SHP77 (cell line): ENCODE measurements around the gene MCM5.
"Not testable (repeated sequence)": the region's sequence is repeated elsewhere in the genome, so short reads cannot be mapped to it uniquely, and the experiment has no call there.

ENCODE experiments used
- DNase-seq, 2 experiments: peaks; one replicate each; lab custom pipeline; 2025; lab: John Stamatoyannopoulos, UW

MCM5 gene

GRCh38 chr22:35432228-35432905, 32.4 kb downstream of the MCM5 start:
- no peak for DNase-seq

- DNase-seq, result no peak
These were observed 34.2 kb downstream of the MCM5 start for GRCh38 chr22:35434061-35434710.

- no peak for DNase-seq
These were observed 35.3 kb downstream of the MCM5 start for GRCh38 chr22:35435201-35435740.

GRCh38 chr22:35436421-35436820, 36.5 kb downstream of the MCM5 start:
- DNase-seq, result no peak

- no peak for DNase-seq
These were observed 37.1 kb downstream of the MCM5 start for GRCh38 chr22:35437049-35437448.

GRCh38 chr22:35438673-35439364, 38.9 kb downstream of the MCM5 start:
- not testable (repeated sequence) for DNase-seq

- DNase-seq, result no peak
These were observed 39.4 kb downstream of the MCM5 start for GRCh38 chr22:35439365-35439717.

GRCh38 chr22:35440129-35440528, 40.2 kb downstream of the MCM5 start:
- no peak for DNase-seq

GRCh38 chr22:35441489-35442100, 41.7 kb downstream of the MCM5 start:
- no peak for DNase-seq

- DNase-seq, result no peak
These were observed 42.5 kb downstream of the MCM5 start for GRCh38 chr22:35442471-35442870.

- DNase-seq, result no peak
These were observed 43.4 kb downstream of the MCM5 start for GRCh38 chr22:35443338-35443737.

- DNase-seq, result no peak
These were observed 44.1 kb downstream of the MCM5 start for GRCh38 chr22:35443790-35444684.

- no peak for DNase-seq
These were observed 44.9 kb downstream of the MCM5 start for GRCh38 chr22:35444685-35445399.

- no peak for DNase-seq
These were observed 46.0 kb downstream of the MCM5 start for GRCh38 chr22:35445933-35446332.

- DNase-seq, result no peak
These were observed 46.4 kb downstream of the MCM5 start for GRCh38 chr22:35446365-35446764.

GRCh38 chr22:35448523-35448922, 48.6 kb downstream of the MCM5 start:
- DNase-seq, result no peak

- no peak for DNase-seq
These were observed 50.1 kb downstream of the MCM5 start for GRCh38 chr22:35449829-35450689.

GRCh38 chr22:35450824-35451569, 51.1 kb downstream of the MCM5 start:
- DNase-seq, result no peak

GRCh38 chr22:35451592-35451991, 51.7 kb downstream of the MCM5 start:
- DNase-seq, result no peak
